ENCODE measurements around the gene ACKR1. TPM values are rescaled to one million over a fixed set of nuclear protein-coding genes. Genes with fewer than 3 reads are reported as not detected.

ACKR1 gene
- total RNA-seq, 4 donors from 2014 or later = 5.4 to 51.2 (median 21.5) TPM

DNA sequence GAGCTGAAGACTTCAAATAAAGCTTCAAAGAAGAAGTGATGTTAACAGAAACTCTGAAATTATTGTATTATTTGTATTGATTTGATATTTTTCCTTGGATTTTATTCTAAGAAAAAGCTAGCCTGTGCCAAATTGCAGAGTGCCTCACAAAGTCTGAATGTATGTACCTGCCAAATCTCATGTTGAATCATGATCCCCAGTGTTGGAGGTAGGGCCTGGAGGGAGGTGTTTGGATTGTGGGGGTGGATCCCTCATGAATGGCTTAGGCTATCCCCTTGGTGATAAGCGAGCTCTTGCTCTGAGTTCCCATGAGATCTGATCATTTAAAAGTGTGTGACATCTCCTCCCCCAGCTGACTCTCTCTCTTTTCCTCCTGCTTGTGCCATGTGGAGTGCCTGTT, 43.6 kb downstream of the ACKR1 start:
- Histone ChIP-seq H3K4me1 (no peaks in the 10 kb centered on the region), H3K36me3 (no peaks in the 10 kb centered on the region), H3K27me3 (no peaks in the 10 kb centered on the region), H3K27ac (no peak overlapping the region), H3K9me3 (no peaks in the 10 kb centered on the region), H3K4me3 (no peak overlapping the region)
- no peak for DNase-seq
- TF ChIP-seq, protein P1, sequence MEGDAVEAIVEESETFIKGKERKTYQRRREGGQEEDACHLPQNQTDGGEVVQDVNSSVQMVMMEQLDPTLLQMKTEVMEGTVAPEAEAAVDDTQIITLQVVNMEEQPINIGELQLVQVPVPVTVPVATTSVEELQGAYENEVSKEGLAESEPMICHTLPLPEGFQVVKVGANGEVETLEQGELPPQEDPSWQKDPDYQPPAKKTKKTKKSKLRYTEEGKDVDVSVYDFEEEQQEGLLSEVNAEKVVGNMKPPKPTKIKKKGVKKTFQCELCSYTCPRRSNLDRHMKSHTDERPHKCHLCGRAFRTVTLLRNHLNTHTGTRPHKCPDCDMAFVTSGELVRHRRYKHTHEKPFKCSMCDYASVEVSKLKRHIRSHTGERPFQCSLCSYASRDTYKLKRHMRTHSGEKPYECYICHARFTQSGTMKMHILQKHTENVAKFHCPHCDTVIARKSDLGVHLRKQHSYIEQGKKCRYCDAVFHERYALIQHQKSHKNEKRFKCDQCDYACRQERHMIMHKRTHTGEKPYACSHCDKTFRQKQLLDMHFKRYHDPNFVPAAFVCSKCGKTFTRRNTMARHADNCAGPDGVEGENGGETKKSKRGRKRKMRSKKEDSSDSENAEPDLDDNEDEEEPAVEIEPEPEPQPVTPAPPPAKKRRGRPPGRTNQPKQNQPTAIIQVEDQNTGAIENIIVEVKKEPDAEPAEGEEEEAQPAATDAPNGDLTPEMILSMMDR (IDR thresholded peaks at IDR 0.05) = no peak
- no peak for TF ChIP-seq POLR2A (IDR thresholded peaks at IDR 0.05)

DNA sequence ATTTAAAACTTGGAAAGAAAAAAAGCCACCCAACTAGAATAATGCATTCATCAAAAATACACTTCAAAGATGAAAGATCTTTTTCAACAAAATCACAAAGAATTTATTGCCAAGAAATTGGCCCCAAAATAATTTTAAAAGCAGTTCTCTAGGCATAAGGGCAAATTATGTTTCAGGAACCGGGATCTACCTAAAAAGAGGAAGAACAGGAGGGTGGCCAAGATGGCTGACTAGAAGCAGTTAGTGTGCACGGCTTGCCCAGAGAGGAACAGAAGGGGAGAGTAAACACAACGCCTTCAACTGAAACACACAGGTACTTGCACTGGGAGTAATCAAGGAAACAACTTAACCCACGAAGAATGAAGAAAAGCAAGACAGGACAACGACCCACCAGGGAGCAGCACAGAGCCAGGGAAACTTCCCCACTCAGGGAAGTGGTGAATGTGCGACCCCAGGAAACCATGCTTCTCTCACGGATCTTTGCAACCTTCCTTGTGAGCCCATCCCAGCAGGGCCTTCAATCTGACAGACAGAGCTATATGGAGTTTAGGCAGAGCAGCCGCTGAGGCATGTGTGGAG, 46.1 kb downstream of the ACKR1 start:
- Histone ChIP-seq H3K4me1 (no peaks in the 10 kb centered on the region), H3K4me3 (no peak overlapping the region), H3K27me3 (no peaks in the 10 kb centered on the region), H3K36me3 (no peaks in the 10 kb centered on the region), H3K9me3 (no peaks in the 10 kb centered on the region), H3K27ac (no peak overlapping the region)
- TF ChIP-seq POLR2A (IDR thresholded peaks at IDR 0.05) = no peak
- TF ChIP-seq, protein P1 (IDR thresholded peaks at IDR 0.05) = no peak
- DNase-seq = no peak

Small RNAs within 50 kb of the gene (small RNA-seq; reads per million reads assigned to genes)
- gene RNA5SP60 = 0 reads per million in 2 donors

Other genes starting within 250 kb of the ACKR1 start
- 100 to 1,000 TPM in 1 of 4 donors, 10 to 100 TPM in 3; 10.5 to 106 (median 24.9) TPM for gene IFI16, start 195.0 kb upstream of the ACKR1 start, total RNA-seq
- 100 to 1,000 TPM in 1 of 4 donors, 1 to 10 TPM in 3; 1.5 to 170 (median 6.4) TPM for gene AIM2, start 128.1 kb upstream of the ACKR1 start, total RNA-seq
- gene CADM3, start 33.3 kb upstream of the ACKR1 start, total RNA-seq = 10 to 100 TPM in 1 of 4 donors, 1 to 10 TPM in 3; 2.1 to 19.8 (median 8.1) TPM
- 1 to 10 TPM in 1 of 4 donors, not detected in 3; 1.5 TPM for gene FCER1A, start 97.5 kb downstream of the ACKR1 start, total RNA-seq
- not detected for gene OR10J4, start 227.3 kb downstream of the ACKR1 start, total RNA-seq
- gene OR10J1, start 234.8 kb downstream of the ACKR1 start, total RNA-seq = not detected